ENCODE results near the gene UPF1.

GRCh38 chr19:18788529-18789421 is 43.0 kb upstream of the UPF1 start:
- TF ChIP-seq POLR2A (IDR thresholded peaks at IDR 0.05) (no peak), CTCF (IDR thresholded peaks at IDR 0.05) (no peak)
